HT1080 (cell line): ENCODE data around the gene STYXL2. TPM values are rescaled to one million over a fixed set of nuclear protein-coding genes. Genes with fewer than 3 reads are reported as not detected.

ENCODE experiments used
- DNase-seq: peaks from one replicate; pipeline ENCODE4 v3.0.0-alpha.2; 2015; ENCODE audit warnings: low read depth
- total RNA-seq: library from RNA; depleted of rRNA; stranded (reverse); fragments of >200 nt; shearing (Covaris generic); gene quantifications from 2 replicates; pipeline ENCODE4 v1.2.3, GENCODE V29; 2014; rRNA removed

Gene STYXL2
- total RNA-seq, 1 experiment from 2014 or later: 0.14 TPM

GRCh38 chr1:167130829-167131510 is 37.1 kb downstream of the STYXL2 start:
- DNase-seq: no peak

- no peak for DNase-seq
These were observed 38.6 kb downstream of the STYXL2 start for GRCh38 chr1:167132301-167133010.

DNA sequence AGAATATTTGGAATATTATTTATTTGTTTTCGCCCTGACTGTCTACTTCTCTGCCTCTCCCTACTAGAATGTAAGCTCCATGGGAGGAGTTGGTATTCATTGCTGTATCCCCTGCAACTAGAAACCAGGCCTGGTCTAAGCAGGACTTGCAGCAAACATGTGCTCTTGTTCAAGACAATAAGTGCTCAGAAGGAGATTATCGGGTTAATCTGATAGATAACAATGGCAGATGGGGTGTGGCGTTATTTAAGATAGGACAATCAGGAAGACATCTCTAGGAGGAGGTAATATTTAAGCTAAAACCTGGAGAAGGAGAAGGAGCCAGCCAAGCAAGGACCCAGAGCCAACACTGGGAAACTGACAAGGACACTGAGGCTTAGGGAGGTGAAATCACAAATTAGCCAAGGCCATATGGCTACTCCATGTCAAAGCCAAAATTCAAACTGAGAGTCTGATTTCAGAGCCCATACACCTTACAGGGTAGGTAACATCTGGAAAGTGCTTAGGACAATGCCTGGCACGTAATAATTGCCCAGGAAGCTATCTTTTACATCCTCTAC is 41.5 kb downstream of the STYXL2 start:
- no peak for DNase-seq

DNA sequence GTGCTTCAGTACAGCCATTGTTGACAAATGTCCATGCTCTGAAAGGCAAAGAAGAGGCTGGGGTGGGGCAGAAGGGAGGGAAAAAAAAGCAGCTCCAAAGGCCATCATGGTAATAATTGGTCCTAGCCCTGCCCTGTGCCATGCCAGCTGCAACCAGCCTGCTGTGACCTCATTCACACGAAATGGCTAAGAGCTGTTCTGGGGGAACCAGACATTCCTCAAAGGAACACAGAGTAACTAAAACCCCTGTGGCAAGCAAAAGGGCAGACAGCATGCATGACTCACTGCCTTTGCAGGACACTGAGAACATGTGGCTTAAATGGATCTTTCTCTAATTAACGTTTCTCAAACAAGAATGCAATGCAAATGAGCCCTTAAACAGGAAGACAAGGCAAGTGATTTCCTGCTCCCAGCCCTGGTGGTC is 42.3 kb downstream of the STYXL2 start:
- DNase-seq: peak; percentile 72

GRCh38 chr1:167136806-167137205 is 42.9 kb downstream of the STYXL2 start:
- DNase-seq: no peak

- DNase-seq: no peak
These were observed 43.5 kb downstream of the STYXL2 start for GRCh38 chr1:167137332-167137781.

GRCh38 chr1:167137793-167138510 is 44.1 kb downstream of the STYXL2 start:
- no peak for DNase-seq

- DNase-seq: no peak
These were observed 44.8 kb downstream of the STYXL2 start for GRCh38 chr1:167138703-167139102.

- no peak for DNase-seq
These were observed 48.1 kb downstream of the STYXL2 start for GRCh38 chr1:167141963-167142362.

Other genes starting within 250 kb of the STYXL2 start
- gene TADA1, start 217.8 kb upstream of the STYXL2 start, total RNA-seq: 9.3 and 13.6 TPM in 2 replicates
- 8.3 and 15.4 TPM in 2 replicates for gene ILDR2, start 118.5 kb upstream of the STYXL2 start, total RNA-seq
- 0.13 TPM in 1 of 2 replicates, not detected in the other for gene MAEL, start 104.8 kb upstream of the STYXL2 start, total RNA-seq
- gene GPA33, start 3.7 kb upstream of the STYXL2 start, total RNA-seq: 0.19 and 1.0 TPM in 2 replicates
- gene POU2F1, start 126.8 kb downstream of the STYXL2 start, total RNA-seq: 4.6 and 5.0 TPM in 2 replicates